GM12865 (cell line): ENCODE results near the gene ZNF511.

ENCODE experiments used
- DNase-seq: peaks from one replicate; pipeline ENCODE4 v3.0.0; 2010; ENCODE audit warnings: low read depth
- H3K4me3 ChIP-seq: 2 replicates; pipeline ENCODE4 v1.5.1; 2011; ENCODE audit warnings: mild to moderate bottlenecking, low read depth, low read length, control low read depth
- CTCF ChIP-seq: IDR thresholded peaks from 2 replicates; pipeline ENCODE4 v1.5.1; 2011; ENCODE audit warnings: low read length, control low read depth, low read depth, inconsistent platforms; ENCODE audit not compliant: insufficient read depth; ENCODE audit errors: missing control alignments

The ZNF511 gene

GRCh38 chr10:133274751-133275683, 33.7 kb upstream of the ZNF511 start:
- H3K4me3 ChIP-seq = peak overlapping the region; percentile 89
- TF ChIP-seq CTCF = no peak
- peak; percentile 92 for DNase-seq

- H3K4me3 ChIP-seq = peak overlapping the region; percentile 89
- DNase-seq = peak; percentile 68
- TF ChIP-seq CTCF = peak; percentile 58
These were observed 33.0 kb upstream of the ZNF511 start for GRCh38 chr10:133275684-133276092.

GRCh38 chr10:133276100-133276434, 32.6 kb upstream of the ZNF511 start:
- H3K4me3 ChIP-seq = peak overlapping the region; percentile 89
- TF ChIP-seq CTCF = no peak
- DNase-seq = no peak

GRCh38 chr10:133276435-133277201, 32.1 kb upstream of the ZNF511 start, which contains the start of gene ADAM8:
ADAM8 (minus strand) TSS chr10:133276868; CDS start chr10:133276817, 51 bp downstream.
- peak within 1 kb of the TSS; percentile 89 for H3K4me3 ChIP-seq
- DNase-seq = peak; percentile 78
- no peak for TF ChIP-seq CTCF

- H3K4me3 ChIP-seq = no peak overlapping the region
- no peak for TF ChIP-seq CTCF
- no peak for DNase-seq
These were observed 31.3 kb upstream of the ZNF511 start for GRCh38 chr10:133277277-133277992.

- no peak for DNase-seq
- 0 out of 2 replicates have a peak overlapping the region, but pooled peaks have one; percentile 5 for H3K4me3 ChIP-seq
- no peak for TF ChIP-seq CTCF
These were observed 30.6 kb upstream of the ZNF511 start for GRCh38 chr10:133277993-133278576.
